ENCODE results near the gene FREM1. TPM values are rescaled to one million over a fixed set of nuclear protein-coding genes. Genes with fewer than 3 reads are reported as not detected.

Gene FREM1
- total RNA-seq, 2 experiments from 2014 or later: not detected

- POLR2A ChIA-PET: no interaction called here
- H3K36me3 Mint-ChIP-seq (ENCODE audit: low read depth): no peaks in the 10 kb centered on the region
- H3K9me3 Mint-ChIP-seq: no peaks in the 10 kb centered on the region
- DNase-seq: no peak
- no peaks in the 10 kb centered on the region for H3K4me1 Mint-ChIP-seq
- no peak overlapping the region for H3K27ac Mint-ChIP-seq
- CTCF ChIA-PET: no interaction called here
- H3K4me3 Mint-ChIP-seq: no peak overlapping the region
- peaks cover 9% of the 10 kb centered on the region for H3K27me3 Mint-ChIP-seq
Observed at GRCh38 chr9:14779566-14780022, 130.6 kb downstream of the FREM1 start.

GRCh38 chr9:14778565-14778964, 131.7 kb downstream of the FREM1 start:
- H3K27ac Mint-ChIP-seq: no peak overlapping the region
- H3K36me3 Mint-ChIP-seq (ENCODE audit: low read depth): no peaks in the 10 kb centered on the region
- no peaks in the 10 kb centered on the region for H3K9me3 Mint-ChIP-seq
- peaks cover 5% of the 10 kb centered on the region for H3K27me3 Mint-ChIP-seq
- no peak for DNase-seq
- H3K4me1 Mint-ChIP-seq: no peaks in the 10 kb centered on the region
- H3K4me3 Mint-ChIP-seq: no peak overlapping the region
- ChIA-PET POLR2A (no interaction called here), CTCF (no interaction called here)

GRCh38 chr9:14775917-14776316, 134.3 kb downstream of the FREM1 start:
- no peak for DNase-seq
- no peaks in the 10 kb centered on the region for H3K36me3 Mint-ChIP-seq (ENCODE audit: low read depth)
- CTCF ChIA-PET: interaction anchor here (0.6 kb wide), 1 partner anchor 1438 kb away, joined by 5 read pairs; no protein-coding TSS in a partner anchor
- H3K27ac Mint-ChIP-seq: no peak overlapping the region
- H3K4me1 Mint-ChIP-seq: no peaks in the 10 kb centered on the region
- POLR2A ChIA-PET: no interaction called here
- H3K4me3 Mint-ChIP-seq: no peak overlapping the region
- H3K9me3 Mint-ChIP-seq: no peaks in the 10 kb centered on the region
- peaks cover 5% of the 10 kb centered on the region for H3K27me3 Mint-ChIP-seq

GRCh38 chr9:14770592-14770991, 139.6 kb downstream of the FREM1 start:
- DNase-seq: no peak
- Mint-ChIP-seq H3K27me3 (peaks cover 6% of the 10 kb centered on the region), H3K9me3 (no peaks in the 10 kb centered on the region), H3K4me3 (no peak overlapping the region), H3K4me1 (no peaks in the 10 kb centered on the region), H3K27ac (no peak overlapping the region), H3K36me3 (ENCODE audit: low read depth) (no peaks in the 10 kb centered on the region)
- POLR2A ChIA-PET: no interaction called here
- CTCF ChIA-PET: no interaction called here

GRCh38 chr9:14769230-14769571, 141.0 kb downstream of the FREM1 start:
- POLR2A ChIA-PET: no interaction called here

GRCh38 chr9:14768405-14769229, 141.6 kb downstream of the FREM1 start:
- DNase-seq: peak; percentile 8
- Mint-ChIP-seq H3K36me3 (ENCODE audit: low read depth) (no peaks in the 10 kb centered on the region), H3K4me1 (no peaks in the 10 kb centered on the region), H3K27me3 (peaks cover 6% of the 10 kb centered on the region), H3K27ac (no peak overlapping the region), H3K4me3 (no peak overlapping the region), H3K9me3 (no peaks in the 10 kb centered on the region)
- ChIA-PET CTCF (no interaction called here), POLR2A (no interaction called here)

More at GRCh38 chr9:14769230-14769571, 141.0 kb downstream of the FREM1 start:
- Mint-ChIP-seq H3K27me3 (peaks cover 6% of the 10 kb centered on the region), H3K27ac (no peak overlapping the region), H3K4me1 (no peaks in the 10 kb centered on the region), H3K9me3 (no peaks in the 10 kb centered on the region), H3K4me3 (no peak overlapping the region), H3K36me3 (ENCODE audit: low read depth) (no peaks in the 10 kb centered on the region)
- CTCF ChIA-PET: no interaction called here
- DNase-seq: no peak

GRCh38 chr9:14766299-14766698, 143.9 kb downstream of the FREM1 start:
- Mint-ChIP-seq H3K4me1 (no peaks in the 10 kb centered on the region), H3K27ac (no peak overlapping the region), H3K36me3 (ENCODE audit: low read depth) (no peaks in the 10 kb centered on the region), H3K4me3 (no peak overlapping the region), H3K27me3 (peaks cover 13% of the 10 kb centered on the region), H3K9me3 (no peaks in the 10 kb centered on the region)
- ChIA-PET POLR2A (no interaction called here), CTCF (interaction anchor here (0.6 kb wide), 1 partner anchor 180 kb away, joined by 3 read pairs; no protein-coding TSS in a partner anchor)
- no peak for DNase-seq

- no peak overlapping the region for H3K4me3 Mint-ChIP-seq
- DNase-seq: no peak
- CTCF ChIA-PET: no interaction called here
- peaks cover 9% of the 10 kb centered on the region for H3K27me3 Mint-ChIP-seq
- H3K9me3 Mint-ChIP-seq: no peaks in the 10 kb centered on the region
- H3K4me1 Mint-ChIP-seq: no peaks in the 10 kb centered on the region
- no peaks in the 10 kb centered on the region for H3K36me3 Mint-ChIP-seq (ENCODE audit: low read depth)
- H3K27ac Mint-ChIP-seq: no peak overlapping the region
- POLR2A ChIA-PET: no interaction called here
Observed at GRCh38 chr9:14761584-14761983, 148.6 kb downstream of the FREM1 start.

- Mint-ChIP-seq H3K4me1 (no peaks in the 10 kb centered on the region), H3K27me3 (peaks cover 9% of the 10 kb centered on the region), H3K27ac (no peak overlapping the region), H3K36me3 (ENCODE audit: low read depth) (no peaks in the 10 kb centered on the region), H3K9me3 (no peaks in the 10 kb centered on the region), H3K4me3 (no peak overlapping the region)
- CTCF ChIA-PET: no interaction called here
- no peak for DNase-seq
- POLR2A ChIA-PET: no interaction called here
Observed at GRCh38 chr9:14760060-14760459, 150.2 kb downstream of the FREM1 start.

GRCh38 chr9:14756291-14756690, 153.9 kb downstream of the FREM1 start:
- Mint-ChIP-seq H3K27ac (no peak overlapping the region), H3K9me3 (no peaks in the 10 kb centered on the region), H3K4me1 (no peaks in the 10 kb centered on the region), H3K27me3 (peaks cover 6% of the 10 kb centered on the region), H3K4me3 (no peak overlapping the region), H3K36me3 (ENCODE audit: low read depth) (no peaks in the 10 kb centered on the region)
- no peak for DNase-seq
- POLR2A ChIA-PET: no interaction called here
- CTCF ChIA-PET: no interaction called here

- Mint-ChIP-seq H3K4me3 (no peak overlapping the region), H3K27ac (no peak overlapping the region), H3K9me3 (no peaks in the 10 kb centered on the region), H3K4me1 (peaks cover 5% of the 10 kb centered on the region), H3K27me3 (peaks cover 19% of the 10 kb centered on the region), H3K36me3 (ENCODE audit: low read depth) (no peaks in the 10 kb centered on the region)
- POLR2A ChIA-PET: no interaction called here
- CTCF ChIA-PET: no interaction called here
- DNase-seq: no peak
Observed at GRCh38 chr9:14752871-14753270, 157.4 kb downstream of the FREM1 start.

- DNase-seq: no peak
- no peak overlapping the region for H3K27ac Mint-ChIP-seq
- no peak overlapping the region for H3K4me3 Mint-ChIP-seq
- H3K4me1 Mint-ChIP-seq: peaks cover 5% of the 10 kb centered on the region
- CTCF ChIA-PET: no interaction called here
- no peaks in the 10 kb centered on the region for H3K9me3 Mint-ChIP-seq
- POLR2A ChIA-PET: no interaction called here
- H3K36me3 Mint-ChIP-seq (ENCODE audit: low read depth): no peaks in the 10 kb centered on the region
- peaks cover 19% of the 10 kb centered on the region for H3K27me3 Mint-ChIP-seq
Observed at GRCh38 chr9:14752271-14752670, 158.0 kb downstream of the FREM1 start.

- Mint-ChIP-seq H3K36me3 (ENCODE audit: low read depth) (no peaks in the 10 kb centered on the region), H3K4me1 (peaks cover 5% of the 10 kb centered on the region), H3K4me3 (no peak overlapping the region), H3K27ac (no peak overlapping the region), H3K27me3 (peaks cover 19% of the 10 kb centered on the region), H3K9me3 (no peaks in the 10 kb centered on the region)
- no peak for DNase-seq
- CTCF ChIA-PET: interaction anchor here (0.6 kb wide), 1 partner anchor 624 kb away, joined by 3 read pairs; no protein-coding TSS in a partner anchor
- POLR2A ChIA-PET: no interaction called here
Observed at GRCh38 chr9:14750821-14751220, 159.4 kb downstream of the FREM1 start.

- no peak for DNase-seq
- no peak overlapping the region for H3K27ac Mint-ChIP-seq
- no peaks in the 10 kb centered on the region for H3K36me3 Mint-ChIP-seq (ENCODE audit: low read depth)
- H3K4me1 Mint-ChIP-seq: peaks cover 5% of the 10 kb centered on the region
- no peak overlapping the region for H3K4me3 Mint-ChIP-seq
- ChIA-PET CTCF (interaction anchor here (0.6 kb wide), 1 partner anchor 1033 kb away, joined by 3 read pairs; no protein-coding TSS in a partner anchor), POLR2A (no interaction called here)
- no peaks in the 10 kb centered on the region for H3K9me3 Mint-ChIP-seq
- peaks cover 19% of the 10 kb centered on the region for H3K27me3 Mint-ChIP-seq
Observed at GRCh38 chr9:14749741-14750211, 160.5 kb downstream of the FREM1 start.

Measured in activated CD4-positive, alpha-beta T cell treated with anti-CD3 and anti-CD28 coated beads, Interleukin-2, amount 10 ng/mL, durations not matched to agents 7 days and 5 days (primary cell).